HUES6 (cell line): ENCODE data around the gene NBEAL1.
"Not testable (repeated sequence)": the region's sequence is repeated elsewhere in the genome, so short reads cannot be mapped to it uniquely, and the experiment has no call there.

ENCODE experiments used
- H3K27ac ChIP-seq: 2 replicates; pipeline ENCODE4 v1.7.0; 2013; ENCODE audit warnings: low read depth, mild to moderate bottlenecking, low read length, inconsistent platforms
- H3K27me3 ChIP-seq: 2 replicates; pipeline ENCODE4 v1.6.1; 2013; ENCODE audit warnings: low read length; ENCODE audit not compliant: control insufficient read depth, insufficient read depth
- H3K36me3 ChIP-seq: 2 replicates; pipeline ENCODE4 v1.6.1; 2013; ENCODE audit warnings: low read length; ENCODE audit not compliant: control insufficient read depth, insufficient read depth
- H3K4me1 ChIP-seq: 2 replicates; pipeline ENCODE4 v1.6.1; 2013; ENCODE audit warnings: low read length; ENCODE audit not compliant: control insufficient read depth, insufficient read depth
- H3K4me3 ChIP-seq: 2 replicates; pipeline ENCODE4 v1.5.1; 2013; ENCODE audit warnings: low read depth, low read length
- H3K9ac ChIP-seq: one replicate; pipeline ENCODE4 v1.6.1; 2013; ENCODE audit warnings: mild to moderate bottlenecking, low read length
- H3K9me3 ChIP-seq: 2 replicates; pipeline ENCODE4 v1.6.1; 2013; ENCODE audit warnings: low read depth, low read length; ENCODE audit not compliant: control insufficient read depth, insufficient read depth

NBEAL1 gene

GRCh38 chr2:203112342-203112741, 97.7 kb downstream of the NBEAL1 start:
- H3K27ac ChIP-seq: no peak overlapping the region
- H3K9me3 ChIP-seq: no peaks in the 10 kb centered on the region
- H3K4me3 ChIP-seq: no peak overlapping the region
- H3K9ac ChIP-seq: no peak overlapping the region
- H3K36me3 ChIP-seq: peaks cover 12% of the 10 kb centered on the region
- H3K4me1 ChIP-seq: no peaks in the 10 kb centered on the region
- no peaks in the 10 kb centered on the region for H3K27me3 ChIP-seq

- not testable (repeated sequence) for H3K9ac ChIP-seq, H3K27me3 ChIP-seq, H3K36me3 ChIP-seq, H3K9me3 ChIP-seq, H3K27ac ChIP-seq, H3K4me3 ChIP-seq, H3K4me1 ChIP-seq
These were observed 100.6 kb downstream of the NBEAL1 start for GRCh38 chr2:203115201-203115700.

- Histone ChIP-seq H3K9me3 (no peaks in the 10 kb centered on the region), H3K27ac (no peak overlapping the region), H3K27me3 (no peaks in the 10 kb centered on the region), H3K36me3 (peaks cover 3% of the 10 kb centered on the region; the same call in 1 of the 2 replicates), H3K9ac (no peak overlapping the region), H3K4me3 (no peak overlapping the region), H3K4me1 (peaks cover 3% of the 10 kb centered on the region; the same call in 1 of the 2 replicates)
These were observed 107.8 kb downstream of the NBEAL1 start for GRCh38 chr2:203122317-203122986.

- H3K9ac ChIP-seq: no peak overlapping the region
- peaks cover 6% of the 10 kb centered on the region for H3K36me3 ChIP-seq
- H3K27me3 ChIP-seq: no peaks in the 10 kb centered on the region
- no peaks in the 10 kb centered on the region for H3K9me3 ChIP-seq
- H3K27ac ChIP-seq: 0 out of 2 replicates have a peak overlapping the region, but pooled peaks have one; percentile 26
- peaks cover 3% of the 10 kb centered on the region; the same call in 1 of the 2 replicates for H3K4me1 ChIP-seq
- no peak overlapping the region for H3K4me3 ChIP-seq
These were observed 112.3 kb downstream of the NBEAL1 start for GRCh38 chr2:203126996-203127395.

- no peaks in the 10 kb centered on the region for H3K36me3 ChIP-seq
- H3K4me3 ChIP-seq: no peak overlapping the region
- H3K27ac ChIP-seq: no peak overlapping the region
- H3K9ac ChIP-seq: no peak overlapping the region
- H3K4me1 ChIP-seq: no peaks in the 10 kb centered on the region
- no peaks in the 10 kb centered on the region for H3K9me3 ChIP-seq
- H3K27me3 ChIP-seq: no peaks in the 10 kb centered on the region
These were observed 120.4 kb downstream of the NBEAL1 start for GRCh38 chr2:203135105-203135504.

GRCh38 chr2:203143391-203143790, 128.7 kb downstream of the NBEAL1 start:
- H3K9ac ChIP-seq: no peak overlapping the region
- H3K4me3 ChIP-seq: no peak overlapping the region
- H3K4me1 ChIP-seq: no peaks in the 10 kb centered on the region
- no peaks in the 10 kb centered on the region for H3K9me3 ChIP-seq
- H3K27me3 ChIP-seq: no peaks in the 10 kb centered on the region
- H3K36me3 ChIP-seq: no peaks in the 10 kb centered on the region
- H3K27ac ChIP-seq: no peak overlapping the region

- Histone ChIP-seq H3K4me1 (no peaks in the 10 kb centered on the region), H3K9me3 (no peaks in the 10 kb centered on the region), H3K9ac (no peak overlapping the region), H3K27ac (no peak overlapping the region), H3K36me3 (peaks cover 4% of the 10 kb centered on the region), H3K27me3 (no peaks in the 10 kb centered on the region), H3K4me3 (no peak overlapping the region)
These were observed 134.5 kb downstream of the NBEAL1 start for GRCh38 chr2:203149194-203149593.

- Histone ChIP-seq H3K9ac (no peak overlapping the region), H3K4me3 (no peak overlapping the region), H3K9me3 (no peaks in the 10 kb centered on the region), H3K27ac (no peak overlapping the region), H3K4me1 (no peaks in the 10 kb centered on the region), H3K27me3 (no peaks in the 10 kb centered on the region), H3K36me3 (no peaks in the 10 kb centered on the region)
These were observed 140.7 kb downstream of the NBEAL1 start for GRCh38 chr2:203155406-203155805.

GRCh38 chr2:203162722-203163121, 148.0 kb downstream of the NBEAL1 start:
- H3K36me3 ChIP-seq, H3K9ac ChIP-seq, H3K9me3 ChIP-seq, H3K27me3 ChIP-seq, H3K4me3 ChIP-seq, H3K4me1 ChIP-seq, H3K27ac ChIP-seq: not testable (repeated sequence)

- Histone ChIP-seq H3K9me3 (no peaks in the 10 kb centered on the region), H3K36me3 (no peaks in the 10 kb centered on the region), H3K4me3 (no peak overlapping the region), H3K9ac (no peak overlapping the region), H3K27me3 (no peaks in the 10 kb centered on the region), H3K4me1 (no peaks in the 10 kb centered on the region), H3K27ac (no peak overlapping the region)
These were observed 149.7 kb downstream of the NBEAL1 start for GRCh38 chr2:203164311-203164935.

- H3K9me3 ChIP-seq: no peaks in the 10 kb centered on the region
- no peak overlapping the region for H3K9ac ChIP-seq
- H3K27me3 ChIP-seq: no peaks in the 10 kb centered on the region
- no peaks in the 10 kb centered on the region for H3K4me1 ChIP-seq
- no peaks in the 10 kb centered on the region for H3K36me3 ChIP-seq
- no peak overlapping the region for H3K4me3 ChIP-seq
- H3K27ac ChIP-seq: no peak overlapping the region
These were observed 153.1 kb downstream of the NBEAL1 start for GRCh38 chr2:203167751-203168150.
